Muscle of arm (tissue), 12 donors: ENCODE data around the gene PKHD1. TPM values are rescaled to one million over a fixed set of nuclear protein-coding genes. Genes with fewer than 3 reads are reported as not detected.

Experiments used
- DNase-seq: peaks from one replicate; pipeline ENCODE4 v3.0.0-alpha.2; 2013
- polyA plus RNA-seq, 12 donors: library from polyadenylated mRNA; unstranded; fragments of 120-200 nt; gene quantifications; one replicate each; pipeline ENCODE4 v1.2.1, GENCODE V29; 2013; ENCODE audit not compliant: insufficient read length in 12 of 12

The PKHD1 gene
- polyA plus RNA-seq, 12 donors = 2.2 to 10.4 (median 5.1) TPM; not detected in 1

- peak; percentile 23 for DNase-seq
Measured at GRCh38 chr6:52108128-52108527, 20.7 kb upstream of the PKHD1 start.

GRCh38 chr6:52106994-52107393 lies 19.6 kb upstream of the PKHD1 start:
- no peak for DNase-seq

- no peak for DNase-seq
Measured at GRCh38 chr6:52104979-52105378, 17.6 kb upstream of the PKHD1 start.

- no peak for DNase-seq
Measured at GRCh38 chr6:52103623-52104022, 16.2 kb upstream of the PKHD1 start.

GRCh38 chr6:52102405-52102804 lies 15.0 kb upstream of the PKHD1 start:
- DNase-seq = no peak

GRCh38 chr6:52098721-52099120 lies 11.3 kb upstream of the PKHD1 start:
- DNase-seq = no peak

- DNase-seq = no peak
Measured at GRCh38 chr6:52089758-52090348, 2.4 kb upstream of the PKHD1 start.

- DNase-seq = no peak
Measured at GRCh38 chr6:52086741-52087140, 672 bp downstream of the PKHD1 start.

GRCh38 chr6:52081237-52081636 lies 6.2 kb downstream of the PKHD1 start:
- DNase-seq = no peak

- no peak for DNase-seq
Measured at GRCh38 chr6:52077961-52078625, 9.3 kb downstream of the PKHD1 start.

GRCh38 chr6:52077180-52077884 lies 10.1 kb downstream of the PKHD1 start:
- no peak for DNase-seq

- DNase-seq = no peak
Measured at GRCh38 chr6:52076791-52077179, 10.6 kb downstream of the PKHD1 start.

GRCh38 chr6:52074716-52075115 lies 12.7 kb downstream of the PKHD1 start:
- no peak for DNase-seq

- no peak for DNase-seq
Measured at GRCh38 chr6:52074155-52074554, 13.3 kb downstream of the PKHD1 start.

GRCh38 chr6:52065621-52066020 lies 21.8 kb downstream of the PKHD1 start:
- DNase-seq = no peak

- peak; percentile 19 for DNase-seq
Measured at GRCh38 chr6:52063584-52064344, 23.6 kb downstream of the PKHD1 start.

GRCh38 chr6:52061481-52061880 lies 25.9 kb downstream of the PKHD1 start:
- DNase-seq = no peak

- DNase-seq = no peak
Measured at GRCh38 chr6:52059821-52060220, 27.6 kb downstream of the PKHD1 start.

GRCh38 chr6:52055451-52055850 lies 32.0 kb downstream of the PKHD1 start:
- no peak for DNase-seq

GRCh38 chr6:52053038-52053695 lies 34.2 kb downstream of the PKHD1 start:
- no peak for DNase-seq

- DNase-seq = no peak
Measured at GRCh38 chr6:52050051-52050405, 37.4 kb downstream of the PKHD1 start.
